ENCODE results near the gene OSTC.

DNA sequence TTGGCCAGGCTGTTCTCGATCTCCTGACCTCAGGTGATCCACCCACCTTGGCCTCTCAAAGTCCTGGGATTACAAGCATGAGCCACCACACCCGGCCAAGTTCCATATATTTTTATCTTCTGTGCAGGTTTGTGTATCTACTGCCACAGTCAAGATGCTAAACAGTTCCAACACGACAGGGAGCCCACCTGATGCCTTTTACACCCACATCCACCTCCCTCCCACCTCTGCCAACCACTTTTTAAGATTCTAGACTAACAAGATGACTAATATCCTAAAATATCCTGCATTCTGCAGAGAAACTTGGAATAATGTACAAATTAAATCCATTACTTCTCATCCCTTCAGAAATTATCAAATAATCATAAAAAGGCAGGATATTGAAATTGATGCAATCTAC, 49.3 kb upstream of the OSTC start:
- no peak for TF ChIP-seq YY1 (IDR thresholded peaks at IDR 0.05; ENCODE audit: insufficient read depth, insufficient read length)
- no peak for TF ChIP-seq SUZ12 (IDR thresholded peaks at IDR 0.05; ENCODE audit: extremely low read depth, insufficient read depth, insufficient read length)
- no peak for TF ChIP-seq ZNF274 (IDR thresholded peaks at IDR 0.05; ENCODE audit: low read depth, low read length)

Data from NT2/D1 (cell line).